ENCODE results near the gene AGAP3.

Gene AGAP3

GRCh38 chr7:151123158-151123821 lies 37.0 kb downstream of the AGAP3 start:
- DNase-seq (ENCODE audit: low read depth in 2 of 2): no peak

- peak; percentile 81 to 83 for DNase-seq (ENCODE audit: low read depth in 2 of 2)
Measured at GRCh38 chr7:151123822-151124464, 37.7 kb downstream of the AGAP3 start.

GRCh38 chr7:151124481-151124880 lies 38.2 kb downstream of the AGAP3 start:
- no peak for DNase-seq (ENCODE audit: low read depth in 2 of 2)

- DNase-seq (ENCODE audit: low read depth in 2 of 2): no peak
Measured at GRCh38 chr7:151124899-151125399, 38.7 kb downstream of the AGAP3 start.

GRCh38 chr7:151125470-151125845 lies 39.2 kb downstream of the AGAP3 start:
- DNase-seq (ENCODE audit: low read depth in 2 of 2): no peak

- no peak for DNase-seq (ENCODE audit: low read depth in 2 of 2)
Measured at GRCh38 chr7:151125846-151126481, 39.7 kb downstream of the AGAP3 start.

- no peak for DNase-seq (ENCODE audit: low read depth in 2 of 2)
Measured at GRCh38 chr7:151126491-151127137, 40.3 kb downstream of the AGAP3 start.

- no peak for DNase-seq (ENCODE audit: low read depth in 2 of 2)
Measured at GRCh38 chr7:151128144-151128543, 41.9 kb downstream of the AGAP3 start.

- no peak for DNase-seq (ENCODE audit: low read depth in 2 of 2)
Measured at GRCh38 chr7:151128716-151129115, 42.4 kb downstream of the AGAP3 start.

GRCh38 chr7:151129117-151129959 lies 43.1 kb downstream of the AGAP3 start:
- DNase-seq (ENCODE audit: low read depth in 2 of 2): no peak

- DNase-seq (ENCODE audit: low read depth in 2 of 2): no peak
Measured at GRCh38 chr7:151129960-151130591, 43.8 kb downstream of the AGAP3 start.

GRCh38 chr7:151130741-151131157 lies 44.5 kb downstream of the AGAP3 start:
- no peak for DNase-seq (ENCODE audit: low read depth in 2 of 2)

GRCh38 chr7:151131224-151131591 lies 44.9 kb downstream of the AGAP3 start:
- DNase-seq (ENCODE audit: low read depth in 2 of 2): no peak

- no peak for DNase-seq (ENCODE audit: low read depth in 2 of 2)
Measured at GRCh38 chr7:151131592-151132293, 45.5 kb downstream of the AGAP3 start.

GRCh38 chr7:151132461-151133205 lies 46.4 kb downstream of the AGAP3 start:
- no peak for DNase-seq (ENCODE audit: low read depth in 2 of 2)

GRCh38 chr7:151133266-151133985 lies 47.2 kb downstream of the AGAP3 start:
- no peak for DNase-seq (ENCODE audit: low read depth in 2 of 2)

GRCh38 chr7:151133986-151134742 lies 47.9 kb downstream of the AGAP3 start:
- no peak for DNase-seq (ENCODE audit: low read depth in 2 of 2)

Data from activated CD4-positive, alpha-beta T cell treated with anti-CD3 and anti-CD28 coated beads for 24 hours (primary cell).